ENCODE data around the gene NRG3. TPM values are rescaled to one million over a fixed set of nuclear protein-coding genes. Genes with fewer than 3 reads are reported as not detected.

The NRG3 gene
- total RNA-seq, 1 experiment from 2014 or later: not detected

DNA sequence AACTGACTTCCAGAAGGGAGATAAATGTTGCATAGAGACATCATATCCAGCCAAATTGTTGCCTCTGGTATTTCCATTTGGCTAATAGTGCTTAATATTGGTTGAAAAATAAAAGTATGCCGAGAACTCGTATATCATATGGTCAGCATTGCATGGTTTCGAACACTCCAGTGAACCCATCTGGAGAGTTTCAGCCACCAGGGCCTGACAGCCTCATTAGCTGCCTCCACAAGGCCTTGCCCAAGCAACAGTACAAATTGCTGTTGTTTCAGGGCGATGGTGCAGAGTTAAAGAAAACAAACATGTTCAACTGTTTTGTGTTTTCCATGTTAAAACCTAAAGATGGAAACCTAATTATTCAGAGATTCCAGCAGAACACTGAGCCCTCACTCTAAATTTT lies 28.5 kb downstream of the NRG3 start:
- ChIA-PET CTCF (no interaction called here), POLR2A (no interaction called here), RAD21 (ENCODE audit: low non-redundant PET in 1 of 2, low total read pairs in 2 of 2, uncharacterized antibody in 2 of 2, unreplicated experiment in 2 of 2) (no interaction called here)
- no peak overlapping the region for H3K4me2 ChIP-seq (ENCODE audit: low read length)
- TF ChIP-seq ZFX (IDR thresholded peaks at IDR 0.05): no peak
- no peak for TF ChIP-seq ZNF274 (IDR thresholded peaks at IDR 0.05; ENCODE audit: low read depth, low read length)
- no peak for TF ChIP-seq SIN3A (IDR thresholded peaks at IDR 0.05; ENCODE audit: low read depth)
- TF ChIP-seq POLR2AphosphoS5 (IDR thresholded peaks at IDR 0.05; ENCODE audit: low read depth, low read length): no peak
- TF ChIP-seq, protein P1, sequence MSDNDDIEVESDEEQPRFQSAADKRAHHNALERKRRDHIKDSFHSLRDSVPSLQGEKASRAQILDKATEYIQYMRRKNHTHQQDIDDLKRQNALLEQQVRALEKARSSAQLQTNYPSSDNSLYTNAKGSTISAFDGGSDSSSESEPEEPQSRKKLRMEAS (IDR thresholded peaks at IDR 0.05): no peak
- TF ChIP-seq SP1 (IDR thresholded peaks at IDR 0.05; ENCODE audit: low read depth): no peak
- TF ChIP-seq, protein P2, sequence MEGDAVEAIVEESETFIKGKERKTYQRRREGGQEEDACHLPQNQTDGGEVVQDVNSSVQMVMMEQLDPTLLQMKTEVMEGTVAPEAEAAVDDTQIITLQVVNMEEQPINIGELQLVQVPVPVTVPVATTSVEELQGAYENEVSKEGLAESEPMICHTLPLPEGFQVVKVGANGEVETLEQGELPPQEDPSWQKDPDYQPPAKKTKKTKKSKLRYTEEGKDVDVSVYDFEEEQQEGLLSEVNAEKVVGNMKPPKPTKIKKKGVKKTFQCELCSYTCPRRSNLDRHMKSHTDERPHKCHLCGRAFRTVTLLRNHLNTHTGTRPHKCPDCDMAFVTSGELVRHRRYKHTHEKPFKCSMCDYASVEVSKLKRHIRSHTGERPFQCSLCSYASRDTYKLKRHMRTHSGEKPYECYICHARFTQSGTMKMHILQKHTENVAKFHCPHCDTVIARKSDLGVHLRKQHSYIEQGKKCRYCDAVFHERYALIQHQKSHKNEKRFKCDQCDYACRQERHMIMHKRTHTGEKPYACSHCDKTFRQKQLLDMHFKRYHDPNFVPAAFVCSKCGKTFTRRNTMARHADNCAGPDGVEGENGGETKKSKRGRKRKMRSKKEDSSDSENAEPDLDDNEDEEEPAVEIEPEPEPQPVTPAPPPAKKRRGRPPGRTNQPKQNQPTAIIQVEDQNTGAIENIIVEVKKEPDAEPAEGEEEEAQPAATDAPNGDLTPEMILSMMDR (IDR thresholded peaks at IDR 0.05 in 2 of 3, conservative IDR thresholded peaks at IDR 0.05 in 1 of 3; ENCODE audit: borderline replicate concordance in 1 of 3, insufficient read depth in 1 of 3, low read depth in 2 of 3, low read length in 2 of 3): no peak
- H3K4me1 ChIP-seq (ENCODE audit: control insufficient read depth in 1 of 2, insufficient read depth in 2 of 2, low read length in 2 of 2): no peaks in the 10 kb centered on the region
- peaks cover 0 to 8% of the 10 kb centered on the region in 2 experiments; a peak in 1 of 4 replicates for H3K9me3 ChIP-seq (ENCODE audit: control insufficient read depth in 1 of 2, insufficient read depth in 1 of 2, low read depth in 1 of 2, low read length in 2 of 2)
- BruUV-seq (replicated peaks): no TSS peak
- H2AFZ ChIP-seq (ENCODE audit: low read depth, low read length, poor library complexity, severe bottlenecking): no peak overlapping the region
- ATAC-seq (no peak), DNase-seq (ENCODE audit: low read depth, low spot score) (no peak)
- intact Hi-C loops (cut with micrococcal nuclease): no loop called here
- H3K27ac ChIP-seq (ENCODE audit: low read depth, low read length): no peak overlapping the region
- H3K79me2 ChIP-seq (ENCODE audit: insufficient read depth, low read length): no peaks in the 10 kb centered on the region
- H3K9me2 ChIP-seq (ENCODE audit: insufficient read depth): no peaks in the 10 kb centered on the region
- H3K36me3 ChIP-seq (ENCODE audit: control insufficient read depth in 1 of 2, insufficient read depth in 2 of 2, low read length in 2 of 2): no peaks in the 10 kb centered on the region
- no peak overlapping the region for H3K4me3 ChIP-seq (replicated peaks in 1 of 2; ENCODE audit: low read depth in 1 of 2, low read length in 2 of 2)
- H3K9ac ChIP-seq (ENCODE audit: low read length): no peak overlapping the region
- H3K27me3 ChIP-seq (ENCODE audit: insufficient read depth, low read length): no peaks in the 10 kb centered on the region
- no peaks in the 10 kb centered on the region for H4K20me1 ChIP-seq (ENCODE audit: insufficient read depth)

DNA sequence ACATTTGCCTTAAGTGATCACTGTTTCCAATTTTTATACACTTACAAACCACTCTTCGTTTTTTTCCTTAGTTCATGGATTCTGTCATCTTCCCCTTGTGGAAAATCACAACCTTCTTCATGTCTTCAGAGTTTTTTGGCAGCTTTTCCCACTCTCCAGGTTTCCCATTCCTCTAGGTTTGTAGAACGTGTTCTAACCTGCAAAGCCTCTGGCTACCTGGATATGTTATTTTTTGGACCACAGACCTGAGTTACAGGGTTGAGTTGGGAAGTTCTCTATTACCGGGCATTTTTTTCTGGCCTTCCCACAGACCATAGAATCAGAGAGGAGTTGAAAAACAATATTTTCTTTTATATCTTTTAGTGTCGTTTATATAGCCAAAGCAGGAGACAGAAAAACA lies 30.2 kb downstream of the NRG3 start:
- no TSS peak for BruUV-seq (replicated peaks)
- H3K4me1 ChIP-seq (ENCODE audit: control insufficient read depth in 1 of 2, insufficient read depth in 2 of 2, low read length in 2 of 2): no peaks in the 10 kb centered on the region
- TF ChIP-seq ELF1 (IDR thresholded peaks at IDR 0.05; ENCODE audit: borderline replicate concordance, low read depth): no peak
- no peak for TF ChIP-seq SP1 (IDR thresholded peaks at IDR 0.05; ENCODE audit: low read depth)
- no peak for TF ChIP-seq EGR1 (IDR thresholded peaks at IDR 0.05; ENCODE audit: low read depth)
- TF ChIP-seq CBX3 (IDR thresholded peaks at IDR 0.05; ENCODE audit: low read depth): no peak
- TF ChIP-seq, protein P1 (IDR thresholded peaks at IDR 0.05): no peak
- TF ChIP-seq, protein P2 (IDR thresholded peaks at IDR 0.05 in 2 of 3, conservative IDR thresholded peaks at IDR 0.05 in 1 of 3; ENCODE audit: borderline replicate concordance in 1 of 3, insufficient read depth in 1 of 3, low read depth in 2 of 3, low read length in 2 of 3): no peak
- TF ChIP-seq CEBPB (IDR thresholded peaks at IDR 0.05; ENCODE audit: low read depth): no peak
- no peak for TF ChIP-seq EZH2phosphoT487 (IDR thresholded peaks at IDR 0.05; ENCODE audit: borderline replicate concordance)
- TF ChIP-seq FOSL1 (IDR thresholded peaks at IDR 0.05; ENCODE audit: low read depth): no peak
- no peak for TF ChIP-seq ZNF274 (IDR thresholded peaks at IDR 0.05; ENCODE audit: low read depth, low read length)

More for the DNA sequence above, 30.2 kb downstream of the NRG3 start:
- RAD21 ChIA-PET (ENCODE audit: low non-redundant PET in 1 of 2, low total read pairs in 2 of 2, uncharacterized antibody in 2 of 2, unreplicated experiment in 2 of 2): no interaction called here
- no peak overlapping the region for H3K4me2 ChIP-seq (ENCODE audit: low read length)
- POLR2A ChIA-PET: no interaction called here
- no peak overlapping the region for H2AFZ ChIP-seq (ENCODE audit: low read depth, low read length, poor library complexity, severe bottlenecking)
- no peaks in the 10 kb centered on the region for H3K27me3 ChIP-seq (ENCODE audit: insufficient read depth, low read length)
- ATAC-seq: no peak
- H3K9ac ChIP-seq (ENCODE audit: low read length): no peak overlapping the region
- no peaks in the 10 kb centered on the region for H3K79me2 ChIP-seq (ENCODE audit: insufficient read depth, low read length)
- H4K20me1 ChIP-seq (ENCODE audit: insufficient read depth): no peaks in the 10 kb centered on the region
- H3K36me3 ChIP-seq (ENCODE audit: control insufficient read depth in 1 of 2, insufficient read depth in 2 of 2, low read length in 2 of 2): no peaks in the 10 kb centered on the region
- no peaks in the 10 kb centered on the region for H3K9me2 ChIP-seq (ENCODE audit: insufficient read depth)
- no peak for DNase-seq (ENCODE audit: low read depth, low spot score)
- peaks cover 0 to 7% of the 10 kb centered on the region in 2 experiments; a peak in 2 of 4 replicates for H3K9me3 ChIP-seq (ENCODE audit: control insufficient read depth in 1 of 2, insufficient read depth in 1 of 2, low read depth in 1 of 2, low read length in 2 of 2)
- no peak overlapping the region for H3K4me3 ChIP-seq (replicated peaks in 1 of 2; ENCODE audit: low read depth in 1 of 2, low read length in 2 of 2)
- no peak overlapping the region for H3K27ac ChIP-seq (ENCODE audit: low read depth, low read length)
- intact Hi-C loops (cut with micrococcal nuclease): no loop called here
- CTCF ChIA-PET: no interaction called here
